HepG2 (cell line): Measurements from ENCODE around the gene C16orf90. TPM values are rescaled to one million over a fixed set of nuclear protein-coding genes. Genes with fewer than 3 reads are reported as not detected.

ENCODE experiments used
- ATAC-seq: fragments of 200-7000 bp; cut with Tn5 transposase; 3 replicates; pipeline ENCODE4 v1.9.1; 2020; ENCODE audit warnings: mild to moderate bottlenecking, moderate library complexity
- BruUV-seq: library from RNA; stranded (reverse); fragments of 400-500 nt; replicated peaks from 2 replicates; lab custom pipeline; 2021; lab: Mats Ljungman, UMichigan
- CTCF ChIA-PET: fragments of 300-600 bp; formaldehyde crosslinking; extraction: SDS; loops from one replicate; lab custom pipeline; 2021; ENCODE audit warnings: low total read pairs, inconsistent platforms, low intra/inter-chr PET ratio; lab: Yijun Ruan, JAX
- POLR2A ChIA-PET: fragments of 350-600 bp; sonication (Branson Sonifier 250); formaldehyde crosslinking; loops from one replicate; lab custom pipeline; 2020; ENCODE audit warnings: antibody characterized with exemption, inconsistent platforms; lab: Yijun Ruan, JAX
- DNase-seq: peaks from one replicate; pipeline ENCODE4 v3.0.0-alpha.2; 2015; ENCODE audit warnings: low spot score
- FAIRE-seq: peaks from 3 replicates; lab custom pipeline; 2011; peaks lifted over from hg19 to GRCh38; lab: Jason Lieb, UNC
- H2AFZ ChIP-seq: one replicate; pipeline ENCODE4 v1.6.1; 2011; ENCODE audit warnings: low read length, inconsistent platforms
- H3K27ac ChIP-seq: fragments of 300-600 bp; 3 replicates; pipeline ENCODE4 v1.8.0; 2011; ENCODE audit warnings: mixed run types, mild to moderate bottlenecking, mixed read lengths, low read length, inconsistent platforms; ENCODE audit not compliant: insufficient read depth; ENCODE audit errors: extremely low read length
- H3K27me3 ChIP-seq, 2 experiments: fragments of 200-600 bp in 1 of 2; 2 replicates in 1 of 2; 3 replicates in 1 of 2; pipeline versions ENCODE4 v1.6.0 to v1.8.0; 2011; ENCODE audit warnings: low read length in 2 of 2, mild to moderate bottlenecking in 2 of 2, moderate library complexity in 2 of 2, inconsistent platforms in 1 of 2; ENCODE audit not compliant: insufficient read depth in 2 of 2, control insufficient read depth in 1 of 2
- H3K36me3 ChIP-seq, 2 experiments: fragments of 200-600 bp in 1 of 2; replicated peaks in 1 of 2; 2 replicates in 1 of 2; 3 replicates in 1 of 2; pipeline versions ENCODE4 v1.5.1 to v1.8.0; 2011; ENCODE audit warnings: low read length in 2 of 2, inconsistent platforms in 1 of 2; ENCODE audit not compliant: insufficient read depth in 2 of 2, control insufficient read depth in 1 of 2
- H3K4me1 ChIP-seq: 2 replicates; pipeline ENCODE4 v1.5.1; 2012; ENCODE audit warnings: low read length, inconsistent platforms; ENCODE audit not compliant: insufficient read depth
- H3K4me2 ChIP-seq: 2 replicates; pipeline ENCODE4 v1.6.0; 2011; ENCODE audit warnings: low read depth, low read length, inconsistent platforms
- H3K4me3 ChIP-seq, 3 experiments: fragments of 200-600 bp in 1 of 3; sonication (generic), shearing (Covaris generic) in 1 of 3; replicated peaks in 1 of 3; 2 replicates each; pipeline ENCODE4 v1.5.1; 2011 to 2016; ENCODE audit warnings: low read length in 3 of 3, inconsistent platforms in 2 of 3, low read depth in 2 of 3, mild to moderate bottlenecking in 2 of 3, control low read depth in 1 of 3, mixed read lengths in 1 of 3; ENCODE audit not compliant: insufficient read depth in 1 of 3
- H3K79me2 ChIP-seq: one replicate; pipeline ENCODE4 v1.6.1; 2011; ENCODE audit warnings: low read length, inconsistent platforms; ENCODE audit not compliant: insufficient read depth
- H3K9ac ChIP-seq: 2 replicates; pipeline ENCODE4 v1.6.0; 2011; ENCODE audit warnings: mild to moderate bottlenecking, low read depth, low read length, inconsistent platforms; ENCODE audit not compliant: insufficient read depth
- H3K9me3 ChIP-seq: 2 replicates; pipeline ENCODE4 v1.5.1; 2012; ENCODE audit warnings: mild to moderate bottlenecking, low read length
- H4K20me1 ChIP-seq: 2 replicates; pipeline ENCODE4 v1.6.0; 2011; ENCODE audit warnings: inconsistent platforms, mild to moderate bottlenecking, low read length, moderate library complexity; ENCODE audit not compliant: insufficient read depth
- ARID2 ChIP-seq: sonication (generic); formaldehyde crosslinking; IDR thresholded peaks from 2 replicates; pipeline ENCODE4 v1.8.1; 2022; ENCODE audit warnings: mild to moderate bottlenecking, missing genetic modification reagents, borderline replicate concordance
- ISX ChIP-seq: sonication (generic); formaldehyde crosslinking; conservative IDR thresholded peaks from 2 replicates; pipeline ENCODE4 v1.5.0; 2020; ENCODE audit warnings: missing genetic modification reagents
- KLF16 ChIP-seq, 2 experiments: sonication (generic) in 1 of 2; formaldehyde crosslinking in 1 of 2; IDR thresholded peaks; 2 replicates each; pipeline versions ENCODE4 v1.6.1 to v1.8.0; 2016 to 2023; ENCODE audit warnings: missing genetic modification reagents in 2 of 2, missing compliant biosample characterization in 1 of 2
- MTA1 ChIP-seq: sonication (generic); formaldehyde crosslinking; IDR thresholded peaks from 2 replicates; pipeline ENCODE4 v1.4.0; 2020; ENCODE audit warnings: missing genetic modification reagents, mild to moderate bottlenecking, borderline replicate concordance
- NFYC ChIP-seq: IDR thresholded peaks from 2 replicates; pipeline ENCODE4 v1.6.1; 2016; ENCODE audit warnings: missing genetic modification reagents, missing compliant biosample characterization
- SNAI1 ChIP-seq: sonication (generic); formaldehyde crosslinking; IDR thresholded peaks from 2 replicates; pipeline ENCODE4 v1.5.0; 2020; ENCODE audit warnings: mild to moderate bottlenecking, missing genetic modification reagents, borderline replicate concordance
- SOX6 ChIP-seq, 2 experiments: fragments of 450-650 bp in 1 of 2; sonication (generic) in 1 of 2; formaldehyde crosslinking in 1 of 2; IDR thresholded peaks; 2 replicates each; pipeline versions ENCODE4 v1.4.0 to v1.6.1; 2017 to 2020; ENCODE audit warnings: antibody characterized with exemption in 1 of 2, mild to moderate bottlenecking in 1 of 2, missing genetic modification reagents in 1 of 2
- SSRP1 ChIP-seq: IDR thresholded peaks from 2 replicates; pipeline ENCODE4 v1.6.1; 2016; ENCODE audit warnings: control low read depth
- XRCC5 ChIP-seq: fragments of 200-400 bp; formaldehyde crosslinking; optimal IDR thresholded peaks from 2 replicates; pipeline ENCODE3; 2017; ENCODE audit warnings: mild to moderate bottlenecking, low read length
- ZNF20 ChIP-seq: sonication (generic); formaldehyde crosslinking; IDR thresholded peaks from 2 replicates; pipeline ENCODE4 v1.4.0; 2020; ENCODE audit warnings: mild to moderate bottlenecking, moderate library complexity, missing genetic modification reagents
- ZNF205 ChIP-seq: IDR thresholded peaks from 2 replicates; pipeline ENCODE4 v1.6.1; 2018; ENCODE audit warnings: missing biosample characterization, missing genetic modification reagents
- ZNF460 ChIP-seq: sonication (generic); formaldehyde crosslinking; IDR thresholded peaks from 2 replicates; pipeline ENCODE4 v1.5.1; 2020; ENCODE audit warnings: missing genetic modification reagents, mild to moderate bottlenecking, borderline replicate concordance
- ZNF652 ChIP-seq: IDR thresholded peaks from 2 replicates; pipeline ENCODE4 v1.6.1; 2016; ENCODE audit warnings: low read depth, borderline replicate concordance
- ZNF672 ChIP-seq: sonication (generic); formaldehyde crosslinking; IDR thresholded peaks from 2 replicates; pipeline ENCODE4 v1.8.1; 2022; ENCODE audit warnings: missing genetic modification reagents
- ZSCAN21 ChIP-seq: sonication (generic); formaldehyde crosslinking; IDR thresholded peaks from 2 replicates; pipeline ENCODE4 v1.8.0; 2022; ENCODE audit warnings: mild to moderate bottlenecking, missing genetic modification reagents, moderate library complexity, borderline replicate concordance
- WGBS: methylation state at CpG from one replicate; pipeline ENCODE4 v1.1.6; 2017; ENCODE audit warnings: low lambda C conversion rate; 5-methylcytosine and 5-hydroxymethylcytosine counted together
- in situ Hi-C: cut with HindIII; loops from 2 replicates; pipeline ENCODE4 v1.10.0; 2017; ENCODE audit warnings: low pct_unique_long_range_greater_than_20kb; ENCODE audit not compliant: extremely low pct_ligation_motif_present
- intact Hi-C: fragments of 100-400 bp; cut with micrococcal nuclease; formaldehyde crosslinking; loops from one replicate; pipeline ENCODE4 v1.10.0; 2022; ENCODE audit not compliant: unreplicated experiment
- polyA plus RNA-seq, 8 experiments: library from polyadenylated mRNA; depleted of rRNA in 3 of 8; stranded (reverse) in 7 of 8; unstranded in 1 of 8; fragments of >200 nt; fragmentation: Illumina TruSeq in 4 of 8; extraction: Trizol in 4 of 8; gene quantifications; 2 replicates each; pipeline versions ENCODE4 v1.2.1 to v1.2.3, GENCODE V29; 2011 to 2016; ENCODE audit warnings: low read depth in 4 of 8, missing spikeins in 1 of 8, mixed read lengths in 1 of 8; ENCODE audit not compliant: insufficient read depth in 1 of 8
- total RNA-seq, 5 experiments: library from RNA; depleted of rRNA; stranded (reverse); fragments of >200 nt; fragmentation: Illumina TruSeq; extraction: Trizol; gene quantifications; 2 replicates each; pipeline ENCODE4 v1.2.3, GENCODE V29; 2016; ENCODE audit warnings: low read depth in 1 of 5
- TF ChIP-seq, protein P1 (sequence below): sonication (generic); formaldehyde crosslinking; IDR thresholded peaks from 2 replicates; pipeline ENCODE4 v1.4.0; 2020; ENCODE audit warnings: missing genetic modification reagents
- TF ChIP-seq, protein P2 (sequence below): sonication (generic); formaldehyde crosslinking; IDR thresholded peaks from 2 replicates; pipeline ENCODE4 v1.8.0; 2022; ENCODE audit warnings: mild to moderate bottlenecking, missing genetic modification reagents
- TF ChIP-seq, protein P3 (sequence below): sonication (generic); formaldehyde crosslinking; IDR thresholded peaks from 2 replicates; pipeline ENCODE4 v1.5.0; 2020; ENCODE audit warnings: mild to moderate bottlenecking, missing genetic modification reagents, moderate library complexity

C16orf90 gene
- total and polyA plus RNA-seq, 2 of the 13 experiments (the other 11 are each of a cell fraction or from before 2014, with no cell fraction given) = not detected

DNA sequence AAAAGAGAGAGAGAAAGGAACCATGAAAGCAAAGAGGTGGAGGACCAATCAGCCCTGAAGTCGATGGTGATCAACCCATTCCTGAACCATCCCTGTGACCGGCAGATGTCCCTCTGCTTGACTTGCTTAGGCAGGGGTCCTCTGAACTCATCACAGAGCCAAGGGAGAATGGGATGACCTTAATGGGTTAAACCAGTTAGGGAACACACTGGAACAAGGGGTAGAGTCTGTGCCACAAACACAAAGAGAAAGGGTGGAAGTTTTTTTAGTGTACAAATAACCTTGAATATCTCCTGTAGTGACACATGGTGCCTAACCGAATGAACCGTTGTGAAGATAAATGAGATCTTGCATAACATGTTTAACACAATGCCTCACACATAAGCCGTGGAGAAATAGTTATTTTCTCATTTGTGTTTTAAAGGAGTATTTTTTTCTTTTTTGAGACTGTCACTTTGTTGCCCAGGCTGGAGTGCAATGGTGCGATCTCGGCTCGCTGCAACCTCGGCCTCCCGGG, 40.6 kb downstream of the C16orf90 start:
- intact Hi-C loops = loop anchor here (5.0 kb wide), 1 partner anchor 38 kb away; no protein-coding TSS in a partner anchor
- Histone ChIP-seq H3K79me2 (peaks cover 15% of the 10 kb centered on the region), H2AFZ (no peak overlapping the region), H3K9ac (no peak overlapping the region), H3K27ac (peak overlapping the region; percentile 19), H4K20me1 (peaks cover 5% of the 10 kb centered on the region), H3K4me1 (peaks cover 45% of the 10 kb centered on the region), H3K9me3 (no peaks in the 10 kb centered on the region), H3K27me3 (no peaks in the 10 kb centered on the region; a peak in 1 of 5 replicates), H3K4me3 (no peak overlapping the region; a peak in 1 of 6 replicates), H3K36me3 (no peaks in the 10 kb centered on the region; a peak in 1 of 5 replicates), H3K4me2 (peak overlapping the region; percentile 56)
- CTCF ChIA-PET = no interaction called here
- in situ Hi-C loops = no loop called here
- POLR2A ChIA-PET = interaction anchor here (3.4 kb wide), 1 partner anchor 11 kb away, joined by 21 read pairs; the partner anchor contains the start of genes NAA60 and ZNF597
- no peak for ATAC-seq
- no peak for FAIRE-seq
- WGBS = 41% methylated on average over 10 of the region's 10 CpGs
- peak; percentile 54 for DNase-seq
- BruUV-seq = no TSS peak
- TF ChIP-seq, protein P1, sequence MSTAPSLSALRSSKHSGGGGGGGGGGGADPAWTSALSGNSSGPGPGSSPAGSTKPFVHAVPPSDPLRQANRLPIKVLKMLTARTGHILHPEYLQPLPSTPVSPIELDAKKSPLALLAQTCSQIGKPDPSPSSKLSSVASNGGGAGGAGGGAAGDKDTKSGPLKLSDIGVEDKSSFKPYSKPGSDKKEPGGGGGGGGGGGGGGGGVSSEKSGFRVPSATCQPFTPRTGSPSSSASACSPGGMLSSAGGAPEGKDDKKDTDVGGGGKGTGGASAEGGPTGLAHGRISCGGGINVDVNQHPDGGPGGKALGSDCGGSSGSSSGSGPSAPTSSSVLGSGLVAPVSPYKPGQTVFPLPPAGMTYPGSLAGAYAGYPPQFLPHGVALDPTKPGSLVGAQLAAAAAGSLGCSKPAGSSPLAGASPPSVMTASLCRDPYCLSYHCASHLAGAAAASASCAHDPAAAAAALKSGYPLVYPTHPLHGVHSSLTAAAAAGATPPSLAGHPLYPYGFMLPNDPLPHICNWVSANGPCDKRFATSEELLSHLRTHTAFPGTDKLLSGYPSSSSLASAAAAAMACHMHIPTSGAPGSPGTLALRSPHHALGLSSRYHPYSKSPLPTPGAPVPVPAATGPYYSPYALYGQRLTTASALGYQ = no peak
- no peak for TF ChIP-seq ZNF205 (CRISPR knock-in tag)
- no peak for TF ChIP-seq ZNF672 (CRISPR knock-in tag)
- no peak for TF ChIP-seq NFYC (CRISPR knock-in tag)
- TF ChIP-seq, protein P2, sequence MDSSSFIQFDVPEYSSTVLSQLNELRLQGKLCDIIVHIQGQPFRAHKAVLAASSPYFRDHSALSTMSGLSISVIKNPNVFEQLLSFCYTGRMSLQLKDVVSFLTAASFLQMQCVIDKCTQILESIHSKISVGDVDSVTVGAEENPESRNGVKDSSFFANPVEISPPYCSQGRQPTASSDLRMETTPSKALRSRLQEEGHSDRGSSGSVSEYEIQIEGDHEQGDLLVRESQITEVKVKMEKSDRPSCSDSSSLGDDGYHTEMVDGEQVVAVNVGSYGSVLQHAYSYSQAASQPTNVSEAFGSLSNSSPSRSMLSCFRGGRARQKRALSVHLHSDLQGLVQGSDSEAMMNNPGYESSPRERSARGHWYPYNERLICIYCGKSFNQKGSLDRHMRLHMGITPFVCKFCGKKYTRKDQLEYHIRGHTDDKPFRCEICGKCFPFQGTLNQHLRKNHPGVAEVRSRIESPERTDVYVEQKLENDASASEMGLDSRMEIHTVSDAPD (CRISPR knock-in tag) = no peak
- no peak for TF ChIP-seq ZNF20 (CRISPR knock-in tag)
- no peak for TF ChIP-seq ISX
- no peak for TF ChIP-seq SNAI1 (CRISPR knock-in tag)
- TF ChIP-seq XRCC5 = no peak
- TF ChIP-seq ZNF460 (CRISPR knock-in tag) = no peak
- TF ChIP-seq KLF16 (CRISPR knock-in tag; IDR thresholded peaks at IDR 0.05) = no peak
- no peak for TF ChIP-seq ARID2 (CRISPR knock-in tag)
- TF ChIP-seq SSRP1 = no peak
- TF ChIP-seq ZNF652 (CRISPR knock-in tag) = peak; percentile 92
- TF ChIP-seq SOX6 (IDR thresholded peaks at IDR 0.05) = no peak
- TF ChIP-seq SOX6 (CRISPR knock-in tag; IDR thresholded peaks at IDR 0.05) = peak; percentile 47; the same call in 1 of the 2 replicates
- no peak for TF ChIP-seq MTA1
- TF ChIP-seq ZSCAN21 (CRISPR knock-in tag) = no peak
- TF ChIP-seq, protein P3, sequence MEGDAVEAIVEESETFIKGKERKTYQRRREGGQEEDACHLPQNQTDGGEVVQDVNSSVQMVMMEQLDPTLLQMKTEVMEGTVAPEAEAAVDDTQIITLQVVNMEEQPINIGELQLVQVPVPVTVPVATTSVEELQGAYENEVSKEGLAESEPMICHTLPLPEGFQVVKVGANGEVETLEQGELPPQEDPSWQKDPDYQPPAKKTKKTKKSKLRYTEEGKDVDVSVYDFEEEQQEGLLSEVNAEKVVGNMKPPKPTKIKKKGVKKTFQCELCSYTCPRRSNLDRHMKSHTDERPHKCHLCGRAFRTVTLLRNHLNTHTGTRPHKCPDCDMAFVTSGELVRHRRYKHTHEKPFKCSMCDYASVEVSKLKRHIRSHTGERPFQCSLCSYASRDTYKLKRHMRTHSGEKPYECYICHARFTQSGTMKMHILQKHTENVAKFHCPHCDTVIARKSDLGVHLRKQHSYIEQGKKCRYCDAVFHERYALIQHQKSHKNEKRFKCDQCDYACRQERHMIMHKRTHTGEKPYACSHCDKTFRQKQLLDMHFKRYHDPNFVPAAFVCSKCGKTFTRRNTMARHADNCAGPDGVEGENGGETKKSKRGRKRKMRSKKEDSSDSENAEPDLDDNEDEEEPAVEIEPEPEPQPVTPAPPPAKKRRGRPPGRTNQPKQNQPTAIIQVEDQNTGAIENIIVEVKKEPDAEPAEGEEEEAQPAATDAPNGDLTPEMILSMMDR (CRISPR knock-in tag) = peak; percentile 38
